Nucleus accumbens (tissue), 56 donors: Measurements from ENCODE around the gene PCDH1.

Source experiments
- DNase-seq, 56 donors: peaks; one replicate each; lab custom pipeline; 2025; lab: John Stamatoyannopoulos, UW

Gene PCDH1

GRCh38 chr5:141875795-141876627, 2.2 kb downstream of the PCDH1 start:
- DNase-seq = peak in 7 of 56 donors; percentile 25 to 51 (median 33)

- no peak for DNase-seq
Observed at GRCh38 chr5:141875022-141875740, 3.0 kb downstream of the PCDH1 start.

- DNase-seq = peak in 1 of 56 donors; percentile 17
Observed at GRCh38 chr5:141874262-141874964, 3.8 kb downstream of the PCDH1 start.

- DNase-seq = no peak
Observed at GRCh38 chr5:141873933-141874261, 4.3 kb downstream of the PCDH1 start.

GRCh38 chr5:141872496-141873356, 5.5 kb downstream of the PCDH1 start:
- no peak for DNase-seq

GRCh38 chr5:141871870-141872269, 6.3 kb downstream of the PCDH1 start:
- no peak for DNase-seq

GRCh38 chr5:141870871-141871270, 7.3 kb downstream of the PCDH1 start:
- DNase-seq = peak in 3 of 56 donors; percentile 17 to 25 (median 23)

GRCh38 chr5:141870228-141870627, 8.0 kb downstream of the PCDH1 start:
- no peak for DNase-seq

- peak in 11 of 56 donors; percentile 24 to 58 (median 42) for DNase-seq
Observed at GRCh38 chr5:141869514-141869913, 8.7 kb downstream of the PCDH1 start.

- DNase-seq = no peak
Observed at GRCh38 chr5:141869040-141869439, 9.2 kb downstream of the PCDH1 start.

GRCh38 chr5:141868541-141868940, 9.7 kb downstream of the PCDH1 start:
- DNase-seq = no peak

GRCh38 chr5:141867651-141868050, 10.6 kb downstream of the PCDH1 start:
- no peak for DNase-seq

- no peak for DNase-seq
Observed at GRCh38 chr5:141867139-141867538, 11.1 kb downstream of the PCDH1 start.

GRCh38 chr5:141866096-141866495, 12.1 kb downstream of the PCDH1 start:
- peak in 54 of 56 donors; percentile 19 to 96 (median 84) for DNase-seq

GRCh38 chr5:141865406-141865805, 12.8 kb downstream of the PCDH1 start:
- no peak for DNase-seq

GRCh38 chr5:141864371-141865370, 13.5 kb downstream of the PCDH1 start:
- DNase-seq = no peak

GRCh38 chr5:141863569-141864178, 14.5 kb downstream of the PCDH1 start:
- DNase-seq = no peak

GRCh38 chr5:141862936-141863543, 15.2 kb downstream of the PCDH1 start:
- DNase-seq = no peak
